Smooth muscle cell (in vitro differentiated cells): ENCODE data around the gene OR6C68. TPM values are rescaled to one million over a fixed set of nuclear protein-coding genes. Genes with fewer than 3 reads are reported as not detected.

Experiments
- DNase-seq: peaks from one replicate; lab custom pipeline; 2025; ENCODE audit not compliant: unreplicated experiment; lab: John Stamatoyannopoulos, UW
- H2AFZ ChIP-seq: fragments of 200-600 bp; sonication (generic); 2 replicates; pipeline ENCODE4 v1.6.0; 2016; ENCODE audit warnings: antibody characterized with exemption, low read depth, mild to moderate bottlenecking
- H3F3A ChIP-seq: fragments of 200-600 bp; sonication (generic); 2 replicates; pipeline ENCODE4 v1.6.0; 2017; ENCODE audit warnings: antibody characterized with exemption, low read depth
- H3K27ac ChIP-seq: fragments of 200-600 bp; sonication (generic); 2 replicates; pipeline ENCODE4 v1.5.1; 2016; ENCODE audit warnings: low read depth, mild to moderate bottlenecking
- H3K27me3 ChIP-seq: fragments of 200-600 bp; sonication (generic); 2 replicates; pipeline ENCODE4 v1.6.1; 2016; ENCODE audit warnings: low read depth, mild to moderate bottlenecking
- H3K36me3 ChIP-seq: fragments of 200-600 bp; sonication (generic); 2 replicates; pipeline ENCODE4 v1.5.1; 2016; ENCODE audit warnings: low read depth
- H3K4me1 ChIP-seq: fragments of 200-600 bp; sonication (generic); 2 replicates; pipeline ENCODE4 v1.5.1; 2016; ENCODE audit warnings: low read depth
- H3K4me2 ChIP-seq: fragments of 200-600 bp; sonication (generic); 2 replicates; pipeline ENCODE4 v1.6.0; 2016; ENCODE audit warnings: mild to moderate bottlenecking
- H3K4me3 ChIP-seq: fragments of 200-600 bp; sonication (generic); 2 replicates; pipeline ENCODE4 v1.5.1; 2016; ENCODE audit warnings: mild to moderate bottlenecking
- H3K79me2 ChIP-seq: fragments of 200-600 bp; sonication (generic); 2 replicates; pipeline ENCODE4 v1.6.0; 2016; ENCODE audit warnings: low read depth, mild to moderate bottlenecking
- H3K9ac ChIP-seq: fragments of 200-600 bp; sonication (generic); 2 replicates; pipeline ENCODE4 v1.6.0; 2016; ENCODE audit warnings: low read depth
- H3K9me3 ChIP-seq: fragments of 200-600 bp; sonication (generic); replicated peaks from 2 replicates; pipeline ENCODE4 v1.5.1; 2016; ENCODE audit warnings: low read depth
- H4K20me1 ChIP-seq: fragments of 200-600 bp; sonication (generic); 2 replicates; pipeline ENCODE4 v1.6.0; 2016; ENCODE audit warnings: low read depth
- WGBS: methylation state at CpG from one replicate; pipeline ENCODE4 v1.1.7; 2016; ENCODE audit warnings: low lambda C conversion rate; 5-methylcytosine and 5-hydroxymethylcytosine counted together
- polyA plus RNA-seq: library from polyadenylated mRNA; unstranded; fragments of >200 nt; fragmentation: Nextera tagmentation; extraction: Ambion mirVana; gene quantifications from 2 replicates; pipeline ENCODE4 v1.2.1, GENCODE V29; 2016
- total RNA-seq: library from RNA; depleted of rRNA; stranded (reverse); fragments of >200 nt; gene quantifications from 2 replicates; pipeline ENCODE4 v1.2.3, GENCODE V29; 2014
- TF ChIP-seq, protein P1 (sequence below): fragments of 200-600 bp; sonication (generic); IDR thresholded peaks from 2 replicates; pipeline ENCODE4 v1.5.1; 2017; ENCODE audit warnings: borderline replicate concordance, mild to moderate bottlenecking, antibody characterized with exemption; ENCODE audit not compliant: insufficient read depth, poor library complexity, severe bottlenecking

The OR6C68 gene
- total and polyA plus RNA-seq, 2 experiments from 2014 or later, result not detected

DNA sequence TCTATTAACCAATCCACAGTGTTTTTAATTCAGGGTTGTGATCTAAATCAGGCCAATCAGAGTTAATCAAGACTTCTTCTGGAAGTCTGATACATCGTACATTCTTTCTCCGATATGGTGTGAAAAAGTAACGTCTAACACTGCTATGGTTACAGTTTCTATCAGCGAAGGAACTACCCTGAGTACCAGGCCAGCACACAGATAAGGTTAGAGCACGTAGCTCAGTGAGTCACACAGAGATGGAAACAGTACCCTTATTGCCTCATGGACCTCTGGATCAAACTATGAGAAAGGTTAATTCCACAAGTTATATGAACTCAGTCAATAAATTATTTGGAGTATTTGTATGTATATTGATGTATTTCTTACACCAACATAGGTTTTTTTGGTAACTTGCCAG, 3.3 kb downstream of the OR6C68 start:
- Histone ChIP-seq H3K4me2 (no peak overlapping the region), H2AFZ (no peak overlapping the region), H3K9me3 (no peaks in the 10 kb centered on the region), H4K20me1 (no peaks in the 10 kb centered on the region), H3K27me3 (no peaks in the 10 kb centered on the region), H3K4me3 (no peak overlapping the region), H3K79me2 (no peaks in the 10 kb centered on the region), H3K9ac (no peak overlapping the region), H3K4me1 (no peaks in the 10 kb centered on the region), H3K36me3 (no peaks in the 10 kb centered on the region), H3F3A (no peaks in the 10 kb centered on the region), H3K27ac (no peak overlapping the region)
- TF ChIP-seq, protein P1, sequence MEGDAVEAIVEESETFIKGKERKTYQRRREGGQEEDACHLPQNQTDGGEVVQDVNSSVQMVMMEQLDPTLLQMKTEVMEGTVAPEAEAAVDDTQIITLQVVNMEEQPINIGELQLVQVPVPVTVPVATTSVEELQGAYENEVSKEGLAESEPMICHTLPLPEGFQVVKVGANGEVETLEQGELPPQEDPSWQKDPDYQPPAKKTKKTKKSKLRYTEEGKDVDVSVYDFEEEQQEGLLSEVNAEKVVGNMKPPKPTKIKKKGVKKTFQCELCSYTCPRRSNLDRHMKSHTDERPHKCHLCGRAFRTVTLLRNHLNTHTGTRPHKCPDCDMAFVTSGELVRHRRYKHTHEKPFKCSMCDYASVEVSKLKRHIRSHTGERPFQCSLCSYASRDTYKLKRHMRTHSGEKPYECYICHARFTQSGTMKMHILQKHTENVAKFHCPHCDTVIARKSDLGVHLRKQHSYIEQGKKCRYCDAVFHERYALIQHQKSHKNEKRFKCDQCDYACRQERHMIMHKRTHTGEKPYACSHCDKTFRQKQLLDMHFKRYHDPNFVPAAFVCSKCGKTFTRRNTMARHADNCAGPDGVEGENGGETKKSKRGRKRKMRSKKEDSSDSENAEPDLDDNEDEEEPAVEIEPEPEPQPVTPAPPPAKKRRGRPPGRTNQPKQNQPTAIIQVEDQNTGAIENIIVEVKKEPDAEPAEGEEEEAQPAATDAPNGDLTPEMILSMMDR, result no peak
- WGBS, result 75% methylated on average over 5 of the region's 5 CpGs
- DNase-seq, result no peak

DNA sequence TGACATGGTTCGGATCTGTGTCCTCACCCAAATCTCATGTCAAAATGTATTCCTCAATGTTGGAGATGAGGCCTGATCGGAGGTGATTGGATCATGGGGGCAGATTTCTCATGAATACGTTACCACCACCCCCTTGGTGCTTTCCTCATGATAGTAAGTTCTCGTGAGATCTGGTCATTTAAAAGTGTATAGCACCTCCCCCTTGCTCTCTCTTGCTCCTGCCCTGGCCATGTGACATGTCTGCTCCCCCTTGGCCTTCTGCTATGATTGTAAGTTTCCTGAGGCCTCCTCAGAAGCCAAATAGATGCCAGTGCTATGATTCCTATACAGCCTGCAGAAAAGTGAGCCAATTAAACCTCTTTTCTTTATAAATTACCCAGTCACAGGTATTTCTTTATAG, 7.1 kb downstream of the OR6C68 start:
- TF ChIP-seq, protein P1, result no peak
- no peaks in the 10 kb centered on the region for H3K9me3 ChIP-seq
- no peak overlapping the region for H3K4me3 ChIP-seq
- no peaks in the 10 kb centered on the region for H3K4me1 ChIP-seq
- no peaks in the 10 kb centered on the region for H3K36me3 ChIP-seq
- no peak overlapping the region for H3K4me2 ChIP-seq
- H4K20me1 ChIP-seq, result no peaks in the 10 kb centered on the region
- DNase-seq, result no peak
- WGBS, result 89% methylated on average over 4 of the region's 4 CpGs
- no peaks in the 10 kb centered on the region for H3K27me3 ChIP-seq
- no peaks in the 10 kb centered on the region for H3F3A ChIP-seq
- no peaks in the 10 kb centered on the region for H3K79me2 ChIP-seq
- no peak overlapping the region for H3K27ac ChIP-seq
- H2AFZ ChIP-seq, result no peak overlapping the region
- no peak overlapping the region for H3K9ac ChIP-seq

DNA sequence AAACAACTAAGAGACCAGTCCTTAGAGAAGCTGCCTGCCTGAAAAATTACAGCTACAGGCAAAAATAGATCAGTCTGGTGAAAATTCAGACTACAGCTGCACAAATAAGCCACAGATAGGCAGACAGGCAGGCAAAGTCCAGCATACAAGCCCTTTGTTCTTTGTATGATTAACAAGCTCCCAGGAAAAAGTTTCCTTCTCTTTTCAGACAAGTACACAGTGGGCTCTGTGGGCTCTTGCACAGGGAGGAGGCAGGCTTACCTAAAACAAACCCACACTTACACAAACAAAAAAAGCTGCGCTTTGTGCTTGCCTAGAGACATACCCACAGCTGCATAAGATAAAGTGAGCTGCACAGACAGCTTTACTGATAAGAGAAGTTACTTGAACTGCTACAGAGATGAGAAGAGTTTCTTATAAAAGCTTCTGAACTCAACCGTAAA, 7.7 kb downstream of the OR6C68 start:
- Histone ChIP-seq H2AFZ (no peak overlapping the region), H3F3A (no peaks in the 10 kb centered on the region), H3K36me3 (no peaks in the 10 kb centered on the region), H3K9ac (no peak overlapping the region), H3K4me1 (no peaks in the 10 kb centered on the region), H4K20me1 (no peaks in the 10 kb centered on the region), H3K27me3 (no peaks in the 10 kb centered on the region), H3K4me2 (peak overlapping the region; percentile 15), H3K27ac (no peak overlapping the region), H3K9me3 (no peaks in the 10 kb centered on the region), H3K79me2 (no peaks in the 10 kb centered on the region), H3K4me3 (peak overlapping the region; percentile 20)
- TF ChIP-seq, protein P1, result no peak
- DNase-seq, result no peak
- 25% methylated on average over 2 of the region's 2 CpGs for WGBS

DNA sequence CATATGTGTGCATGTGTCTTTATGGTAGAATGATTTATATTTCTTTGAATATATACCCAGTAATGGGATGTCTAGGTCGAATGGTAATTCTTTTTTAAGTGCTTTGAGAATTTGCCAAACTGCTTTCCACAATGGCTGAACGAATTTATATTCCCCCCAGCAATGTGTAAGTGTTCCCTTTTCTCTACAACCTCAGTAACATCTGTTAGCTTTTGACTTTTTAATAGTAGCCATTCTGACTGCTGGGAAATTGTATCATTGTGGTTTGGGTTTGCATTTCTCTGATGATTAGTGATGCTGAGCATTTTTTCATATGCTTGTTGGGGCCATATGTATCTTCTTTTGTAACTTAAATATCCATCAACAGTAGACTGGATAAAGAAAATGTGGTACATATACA, 9.4 kb downstream of the OR6C68 start:
- Histone ChIP-seq H3K4me1 (no peaks in the 10 kb centered on the region), H4K20me1 (no peaks in the 10 kb centered on the region), H3K27ac (no peak overlapping the region), H3F3A (no peaks in the 10 kb centered on the region), H2AFZ (no peak overlapping the region), H3K4me2 (no peak overlapping the region), H3K9ac (no peak overlapping the region), H3K9me3 (no peaks in the 10 kb centered on the region), H3K27me3 (no peaks in the 10 kb centered on the region), H3K4me3 (no peak overlapping the region), H3K79me2 (no peaks in the 10 kb centered on the region), H3K36me3 (no peaks in the 10 kb centered on the region)
- DNase-seq, result no peak
- TF ChIP-seq, protein P1, result no peak
- 55% methylated on average over 2 of the region's 2 CpGs for WGBS
